Testis (tissue), 2 donors: ENCODE data around the gene CNTN6.

Experiments
- POLR2A ChIP-seq: fragments of 450-650 bp; IDR thresholded peaks from one replicate; pipeline ENCODE4 v1.6.1; 2017; ENCODE audit warnings: antibody characterized with exemption, mild to moderate bottlenecking, moderate library complexity
- TF ChIP-seq, protein P1 (sequence below), 3 experiments: fragments of 450-650 bp in 2 of 3; fragments of 200-600 bp in 1 of 3; sonication (generic) in 1 of 3; IDR thresholded peaks; one replicate each; pipeline ENCODE4 v1.5.1; 2016 to 2019; ENCODE audit warnings: antibody characterized with exemption in 3 of 3, mild to moderate bottlenecking in 2 of 3, moderate library complexity in 1 of 3

DNA sequence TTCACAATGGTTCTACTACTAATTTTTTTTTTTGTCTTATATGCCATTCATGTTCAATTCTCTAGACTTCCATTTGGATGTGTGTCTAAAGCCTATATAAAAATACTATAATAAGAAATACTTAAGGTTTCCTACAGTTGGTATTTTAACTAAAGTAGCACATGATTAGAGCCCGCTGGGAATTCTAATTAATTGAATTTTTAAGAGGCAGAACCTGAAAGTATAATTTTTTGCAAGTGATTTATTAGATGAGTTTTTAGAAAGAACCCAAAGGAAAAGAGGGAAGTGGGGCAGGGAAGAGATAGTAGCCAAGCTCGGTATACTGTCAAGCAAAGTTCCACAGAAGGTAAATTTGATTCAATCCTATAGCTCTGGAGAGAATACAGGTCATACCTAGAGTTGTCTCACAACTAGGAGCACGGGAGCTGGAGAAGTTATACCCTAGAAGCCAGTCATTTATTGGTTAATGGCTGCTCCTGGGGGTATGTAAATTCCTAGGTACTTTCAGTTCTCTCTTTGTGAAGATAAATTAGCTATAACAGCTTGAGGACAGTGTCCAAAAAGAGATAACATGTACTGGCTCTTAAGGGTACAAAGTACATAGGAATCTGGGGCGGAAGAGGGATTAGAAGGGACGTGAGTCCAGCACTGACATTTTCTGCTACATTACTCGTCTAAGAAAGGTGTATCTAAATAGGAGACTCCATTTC, 225.6 kb downstream of the CNTN6 start:
- TF ChIP-seq, protein P1, sequence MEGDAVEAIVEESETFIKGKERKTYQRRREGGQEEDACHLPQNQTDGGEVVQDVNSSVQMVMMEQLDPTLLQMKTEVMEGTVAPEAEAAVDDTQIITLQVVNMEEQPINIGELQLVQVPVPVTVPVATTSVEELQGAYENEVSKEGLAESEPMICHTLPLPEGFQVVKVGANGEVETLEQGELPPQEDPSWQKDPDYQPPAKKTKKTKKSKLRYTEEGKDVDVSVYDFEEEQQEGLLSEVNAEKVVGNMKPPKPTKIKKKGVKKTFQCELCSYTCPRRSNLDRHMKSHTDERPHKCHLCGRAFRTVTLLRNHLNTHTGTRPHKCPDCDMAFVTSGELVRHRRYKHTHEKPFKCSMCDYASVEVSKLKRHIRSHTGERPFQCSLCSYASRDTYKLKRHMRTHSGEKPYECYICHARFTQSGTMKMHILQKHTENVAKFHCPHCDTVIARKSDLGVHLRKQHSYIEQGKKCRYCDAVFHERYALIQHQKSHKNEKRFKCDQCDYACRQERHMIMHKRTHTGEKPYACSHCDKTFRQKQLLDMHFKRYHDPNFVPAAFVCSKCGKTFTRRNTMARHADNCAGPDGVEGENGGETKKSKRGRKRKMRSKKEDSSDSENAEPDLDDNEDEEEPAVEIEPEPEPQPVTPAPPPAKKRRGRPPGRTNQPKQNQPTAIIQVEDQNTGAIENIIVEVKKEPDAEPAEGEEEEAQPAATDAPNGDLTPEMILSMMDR (IDR thresholded peaks at IDR 0.05) = no peak
- no peak for TF ChIP-seq POLR2A
